GM18520 (cell line): ENCODE measurements around the gene PTPRK.

Experiments used
- ATAC-seq: cut with Tn5 transposase; IDR thresholded peaks from one replicate; pipeline ENCODE4 v1.9.1; 2021; ENCODE audit not compliant: unreplicated experiment

PTPRK gene

DNA sequence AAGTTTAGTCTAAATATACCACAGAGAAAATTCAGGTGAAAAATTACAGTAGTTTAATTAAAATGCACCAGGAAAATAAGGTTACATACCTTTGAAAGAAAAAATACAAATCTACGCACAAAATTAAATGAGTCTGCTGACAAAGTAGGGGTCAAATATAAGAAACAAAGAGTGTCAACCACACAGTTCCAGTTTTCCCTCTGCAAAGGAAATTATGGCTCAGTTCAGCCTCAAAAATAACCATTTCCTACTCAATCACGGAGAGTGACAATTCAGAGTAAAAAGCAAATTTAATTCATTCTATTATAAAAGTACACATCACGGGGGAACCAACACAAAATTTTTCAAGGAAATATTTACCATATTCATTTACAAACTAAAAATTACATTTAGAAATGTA lies 124.8 kb downstream of the PTPRK start:
- no peak for ATAC-seq

DNA sequence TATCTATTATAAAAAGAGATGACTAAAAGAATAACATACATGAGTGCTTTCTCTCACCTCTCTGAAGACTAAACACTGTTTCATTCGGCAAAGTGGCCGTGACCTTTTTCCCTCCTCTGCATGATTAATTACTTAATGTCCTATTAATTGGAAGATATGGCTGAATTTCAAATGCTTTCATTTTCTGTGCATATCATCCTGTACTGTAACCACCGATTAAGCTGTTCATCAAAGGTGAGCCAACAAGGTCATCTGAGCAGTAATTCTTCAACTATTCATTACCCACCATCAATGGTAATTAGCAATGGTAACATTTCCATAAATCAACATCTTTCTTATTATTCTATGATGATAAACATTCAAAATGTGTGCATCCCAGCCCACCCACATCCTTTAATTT lies 125.2 kb downstream of the PTPRK start:
- ATAC-seq: no peak

DNA sequence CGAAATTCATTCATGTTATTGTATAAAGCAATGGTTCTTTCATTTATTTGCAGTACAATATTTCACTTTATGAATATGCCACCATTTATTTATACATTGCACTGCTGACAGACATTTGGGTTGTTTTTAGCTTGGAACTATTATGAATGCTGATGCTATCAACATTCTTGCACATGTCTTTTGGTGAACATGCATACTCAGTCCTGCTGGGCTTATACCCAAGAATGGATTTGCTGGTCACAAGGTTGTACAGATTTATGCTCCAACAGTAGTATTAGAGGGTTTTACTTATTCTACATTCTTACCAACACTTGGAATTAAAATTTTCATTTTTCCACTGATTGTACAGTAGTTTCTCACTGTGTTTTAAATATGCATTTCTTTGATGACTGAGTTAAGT lies 126.2 kb downstream of the PTPRK start:
- no peak for ATAC-seq

DNA sequence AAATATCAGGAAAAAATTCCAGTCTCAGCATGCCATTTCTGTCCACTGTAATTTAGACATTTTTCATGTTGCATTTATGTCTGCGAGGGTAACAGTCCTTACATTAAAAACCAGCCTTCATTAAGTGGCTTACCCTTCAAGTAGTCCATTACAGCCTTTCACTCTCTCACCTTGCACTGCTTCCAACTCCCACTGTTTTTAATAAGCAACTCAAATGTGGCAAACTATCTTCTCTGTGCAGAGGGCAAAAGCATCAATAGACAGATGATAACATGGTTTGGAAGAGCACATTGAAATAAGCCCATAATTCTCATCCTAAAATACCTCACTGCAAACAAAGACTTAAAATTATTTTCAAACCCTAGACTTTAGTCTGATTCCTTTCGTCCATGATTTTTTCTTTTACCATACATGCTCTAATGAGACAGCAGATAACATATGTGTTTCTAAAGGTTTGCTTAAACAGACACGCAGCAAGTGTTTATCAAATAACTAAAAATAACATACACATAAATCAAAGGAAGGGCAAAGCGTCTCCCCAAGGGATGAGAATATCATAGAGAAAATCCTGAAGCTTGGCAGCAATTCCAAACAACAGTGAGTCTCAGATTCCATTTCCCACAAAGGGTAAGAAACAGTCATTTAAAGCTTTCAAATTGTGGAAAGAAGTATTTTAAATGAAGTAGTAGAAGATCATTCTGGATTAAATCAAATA lies 130.4 kb downstream of the PTPRK start:
- no peak for ATAC-seq

DNA sequence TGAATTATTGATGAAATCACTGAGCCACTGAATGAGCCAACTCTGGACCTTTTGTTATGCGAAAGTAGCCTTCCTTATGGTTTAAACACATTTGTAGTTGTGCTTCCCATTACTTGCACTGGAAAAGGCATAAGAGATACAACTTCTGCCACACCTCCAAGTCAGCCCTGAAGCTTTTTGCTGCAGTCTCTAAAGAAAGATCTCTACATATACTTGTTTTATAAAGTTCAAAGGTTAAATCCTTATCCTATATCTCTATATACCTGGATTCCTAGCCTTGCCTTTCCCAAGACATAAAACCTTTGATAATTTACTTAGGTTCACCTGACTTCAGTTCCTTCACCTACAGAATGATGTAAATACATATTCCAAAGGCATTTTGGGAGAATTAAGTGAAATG lies 132.0 kb downstream of the PTPRK start:
- ATAC-seq: no peak

DNA sequence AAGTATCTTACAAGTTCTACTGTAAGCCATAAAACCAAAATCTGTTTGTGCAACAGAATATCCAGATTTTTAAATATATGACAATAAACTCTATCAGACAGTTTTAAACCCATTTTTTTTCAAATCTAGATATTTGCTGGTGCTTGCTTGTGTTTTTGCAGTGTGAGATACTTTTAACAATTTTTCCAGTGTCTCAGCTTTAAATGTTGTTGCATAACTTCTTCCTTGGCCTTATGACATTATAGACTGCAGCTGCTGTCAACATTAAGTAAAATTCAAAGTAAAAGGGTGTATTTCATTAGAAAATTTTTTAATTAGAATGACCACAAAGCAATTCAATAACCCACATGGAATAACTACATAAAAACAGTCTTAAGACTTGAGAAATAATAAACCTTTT lies 139.5 kb downstream of the PTPRK start:
- ATAC-seq: no peak

DNA sequence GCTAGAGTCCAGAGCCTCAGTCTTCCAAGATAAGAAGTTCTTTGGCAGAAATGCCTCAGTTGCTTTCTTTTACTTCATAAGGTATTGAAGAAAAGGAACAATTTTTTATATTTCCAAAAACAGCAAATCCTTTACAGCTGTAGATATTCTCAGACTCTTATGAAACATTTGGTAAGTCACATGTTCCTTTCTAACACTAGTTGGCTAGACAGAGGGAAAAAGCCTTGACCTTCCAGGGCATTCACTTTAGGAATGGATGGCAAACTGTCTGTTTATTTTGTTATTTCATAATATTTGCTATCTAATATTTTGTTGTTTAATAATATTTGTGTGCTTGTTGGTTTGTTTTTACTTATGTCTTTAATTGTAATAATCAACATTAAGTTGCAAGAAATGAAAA lies 140.8 kb downstream of the PTPRK start:
- no peak for ATAC-seq

DNA sequence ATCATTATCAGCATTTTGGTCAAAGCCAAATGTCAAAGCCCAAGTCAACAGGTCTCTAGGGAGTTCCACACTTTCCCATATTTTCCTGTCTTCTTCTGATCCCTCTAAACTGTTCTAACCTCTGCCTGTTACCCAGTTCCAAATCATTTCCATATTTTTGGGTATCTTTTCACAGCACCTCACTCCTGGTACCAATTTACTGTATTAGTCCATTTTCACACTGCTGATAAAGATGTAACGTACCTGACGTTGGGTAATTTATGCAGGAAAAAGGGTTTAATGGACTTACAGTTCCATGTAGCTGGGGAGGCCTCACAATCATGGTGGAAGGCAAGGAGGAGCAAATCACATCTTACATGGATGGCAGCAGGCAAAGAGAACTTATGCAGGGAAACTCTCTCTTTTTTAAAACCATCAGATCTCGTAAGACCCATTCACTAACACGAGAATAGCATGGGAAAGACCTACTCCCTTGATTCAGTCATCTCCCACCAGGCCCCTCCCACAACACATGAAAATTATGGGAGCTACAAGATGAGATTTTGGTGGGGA lies 143.4 kb downstream of the PTPRK start:
- no peak for ATAC-seq

DNA sequence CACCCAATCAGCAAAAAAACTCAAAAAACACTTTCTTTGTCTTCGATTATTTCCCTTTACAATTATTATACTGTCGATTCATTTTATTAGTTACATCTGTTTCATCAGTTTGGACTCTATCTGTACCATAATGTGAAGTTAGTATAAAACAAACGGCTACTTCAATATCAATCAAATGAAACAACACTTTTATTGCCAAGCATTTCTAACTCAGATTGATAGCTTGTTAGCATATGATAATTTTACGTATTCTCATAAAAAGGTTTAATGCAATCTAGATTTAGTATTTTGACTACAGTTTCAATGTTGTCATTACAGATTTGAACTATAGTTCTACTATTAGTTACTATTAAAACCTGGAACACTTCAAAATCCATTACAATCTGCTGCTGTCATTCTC lies 149.3 kb downstream of the PTPRK start:
- ATAC-seq: no peak

DNA sequence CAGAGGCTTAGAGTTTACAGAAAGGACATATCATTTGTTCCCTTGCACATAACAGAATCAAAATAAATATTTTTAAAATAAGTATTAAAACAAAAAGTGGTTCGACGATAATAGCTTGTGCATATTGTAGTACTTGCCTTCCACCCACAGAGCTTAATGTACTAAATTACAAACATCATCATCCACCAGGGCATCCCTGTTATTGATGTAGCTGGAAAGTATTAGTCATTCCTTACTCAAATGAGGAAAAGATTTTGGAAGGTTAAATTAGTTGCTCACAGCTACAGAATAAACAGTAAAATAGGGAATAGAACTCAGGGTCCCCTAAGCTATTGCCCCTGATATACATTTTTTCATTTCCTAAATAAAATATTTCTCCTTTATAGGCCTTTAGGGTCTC lies 150.3 kb downstream of the PTPRK start:
- ATAC-seq: no peak

DNA sequence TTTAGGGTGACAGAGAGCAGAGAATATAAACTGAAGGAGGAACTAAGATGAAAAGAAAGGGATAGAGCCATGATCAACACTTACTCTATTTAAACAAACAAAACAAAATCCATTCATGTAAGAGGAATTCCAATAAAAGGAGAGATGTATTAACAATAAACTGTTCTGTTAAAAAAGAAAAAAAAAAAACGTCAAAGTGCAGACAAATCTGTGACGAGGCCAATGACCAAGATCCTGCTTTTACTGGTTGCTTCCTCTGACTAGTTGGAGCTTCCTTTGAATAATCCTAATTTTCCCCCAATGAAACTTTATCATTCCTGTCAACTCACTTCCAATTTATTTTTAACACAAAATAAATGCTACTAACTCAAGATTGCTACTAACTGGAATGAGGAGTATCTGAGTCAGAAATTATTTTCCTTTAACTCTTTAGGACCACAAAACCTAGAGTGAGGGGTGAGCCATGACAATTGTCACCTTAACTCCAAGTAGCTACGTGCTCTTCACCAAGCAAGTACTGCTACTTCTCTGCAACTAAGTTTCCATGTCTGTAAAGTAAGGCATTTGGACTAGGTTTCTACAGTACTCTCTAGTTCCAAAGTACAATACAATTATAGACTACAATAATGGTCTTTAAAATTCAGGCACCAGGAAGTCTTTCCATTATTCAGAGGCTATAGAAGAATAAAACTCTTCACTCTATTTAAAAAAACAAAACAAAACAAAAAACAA lies 152.0 kb downstream of the PTPRK start:
- ATAC-seq: no peak

DNA sequence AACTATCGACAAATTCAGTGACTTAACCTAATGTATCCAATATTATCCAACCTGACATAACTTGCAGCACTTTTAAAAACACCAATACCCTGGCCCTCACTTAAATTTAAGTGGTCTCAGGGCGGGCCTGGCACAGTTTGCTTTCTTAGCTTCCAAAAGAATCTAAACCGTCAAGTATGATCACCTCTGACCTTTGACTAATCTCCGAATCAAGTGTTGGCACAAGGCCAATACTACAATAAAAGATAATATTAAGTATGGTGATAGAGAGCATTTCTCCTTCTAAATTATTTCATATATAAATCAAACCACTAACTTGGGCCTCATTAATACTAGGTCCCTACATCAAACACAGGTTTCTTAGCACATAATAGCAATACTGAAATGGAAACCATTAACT lies 153.0 kb downstream of the PTPRK start:
- no peak for ATAC-seq

DNA sequence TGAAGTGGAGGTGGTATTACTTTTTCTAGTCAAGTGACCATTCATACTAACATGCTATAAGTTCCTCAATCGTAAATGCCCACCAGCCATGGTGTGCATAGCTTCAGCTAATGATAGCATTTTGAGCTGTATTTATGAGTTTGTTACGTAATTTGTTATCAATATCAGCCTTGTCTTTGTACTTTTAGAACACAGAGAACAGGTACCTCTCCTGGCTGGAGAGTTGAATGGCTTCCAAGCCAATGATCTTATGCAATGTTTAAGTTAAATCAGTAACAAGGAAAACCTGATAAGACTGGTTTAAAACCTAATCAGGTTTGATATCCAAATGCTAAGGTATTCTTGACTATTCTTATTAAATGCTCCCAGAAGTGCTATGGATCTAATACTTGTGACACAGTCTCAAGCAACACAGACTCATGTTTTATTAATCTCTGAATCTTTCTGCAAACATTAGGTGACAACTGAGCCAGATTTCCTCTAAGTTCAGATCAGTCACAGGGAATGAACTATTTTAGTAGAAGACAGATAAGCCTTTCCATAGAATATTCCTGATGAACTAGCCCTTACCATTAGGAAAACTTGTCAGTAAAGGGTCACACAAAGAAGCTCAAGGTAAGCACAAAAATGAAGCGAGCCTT lies 154.8 kb downstream of the PTPRK start:
- no peak for ATAC-seq

DNA sequence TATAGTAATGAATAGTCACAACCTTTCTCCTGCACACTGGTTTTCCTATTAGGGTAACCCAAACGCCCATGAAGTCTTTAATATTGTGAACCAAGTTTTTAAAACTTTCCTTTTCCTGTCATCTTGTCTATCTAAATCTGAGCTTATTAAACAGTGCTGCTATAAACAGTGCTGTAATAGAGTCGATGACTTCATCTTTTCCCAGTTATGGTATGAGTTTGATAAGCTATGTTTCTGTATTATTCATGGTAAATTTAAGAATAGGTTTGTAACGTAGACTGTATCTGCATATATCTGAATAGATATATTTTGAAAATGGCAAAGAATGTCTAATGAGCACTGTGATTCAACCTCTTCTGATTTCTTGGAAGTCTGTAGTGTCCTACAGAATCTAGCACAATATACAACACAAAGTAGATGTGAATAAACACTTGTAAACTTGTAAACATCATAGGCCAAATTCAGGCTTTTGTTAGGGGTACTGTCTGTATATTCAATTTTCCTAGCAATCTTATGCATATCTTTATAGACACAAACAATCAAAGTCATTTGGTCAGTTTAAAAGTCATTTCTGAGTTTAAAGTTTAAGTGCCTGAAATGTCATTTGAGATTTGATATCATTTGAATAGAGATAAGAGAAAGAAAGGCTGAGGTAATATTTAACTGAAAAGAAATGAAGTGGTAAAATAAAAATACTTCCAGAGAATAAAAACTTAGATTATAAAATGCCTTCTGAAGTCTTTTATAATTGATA lies 155.5 kb downstream of the PTPRK start:
- no peak for ATAC-seq

DNA sequence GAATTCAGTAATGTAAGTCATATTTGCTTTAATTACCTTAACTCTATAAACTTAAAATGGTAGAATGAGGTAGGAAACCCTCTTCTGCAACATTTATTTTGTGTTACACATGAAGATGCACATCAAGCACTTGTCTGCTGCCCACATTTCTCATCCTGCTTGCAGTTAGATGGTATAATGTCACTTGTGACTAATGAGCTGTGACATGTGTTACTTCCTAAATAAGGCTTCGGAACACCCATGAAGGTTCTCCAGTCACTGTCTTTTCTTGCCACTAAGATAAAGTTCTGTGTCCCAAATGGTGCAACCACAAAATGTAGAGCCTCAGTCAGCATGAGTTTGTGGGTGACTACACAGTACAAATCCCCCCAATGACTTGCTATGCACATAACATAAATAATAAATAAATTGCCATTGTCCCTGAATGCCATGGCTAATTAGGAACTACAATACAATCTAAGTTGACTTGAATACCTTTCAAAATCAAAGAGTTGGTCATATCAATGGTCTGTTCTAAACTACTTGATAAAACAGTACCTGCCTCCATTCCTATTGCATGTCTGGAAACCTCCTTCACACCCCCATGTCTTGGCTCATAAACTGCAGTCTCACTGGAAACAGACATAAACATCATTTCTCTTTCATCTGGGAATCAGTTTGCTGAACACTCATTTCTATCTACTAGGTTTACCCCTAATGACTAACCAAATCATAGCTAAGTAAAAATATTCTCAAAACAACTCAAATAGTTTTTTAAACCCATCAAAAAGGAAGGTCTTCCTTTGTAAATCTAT lies 157.2 kb downstream of the PTPRK start:
- ATAC-seq: no peak

DNA sequence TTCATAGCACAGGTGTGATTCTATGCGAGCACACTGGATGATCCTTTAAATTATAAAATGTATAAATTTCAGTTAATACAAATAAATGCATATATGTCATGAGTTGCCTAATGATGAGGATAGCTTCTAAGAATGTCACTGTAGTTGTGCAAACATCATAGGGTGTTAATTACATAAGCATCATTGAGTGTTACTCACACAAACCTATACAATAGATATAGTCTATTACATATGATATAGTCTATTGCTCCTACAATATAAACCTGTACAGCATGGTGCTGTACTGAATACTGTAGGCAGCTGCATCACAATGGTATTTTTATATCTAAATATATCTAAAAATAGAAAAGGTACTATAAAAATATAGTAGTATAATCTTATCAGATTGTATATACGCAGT lies 159.0 kb downstream of the PTPRK start:
- no peak for ATAC-seq

DNA sequence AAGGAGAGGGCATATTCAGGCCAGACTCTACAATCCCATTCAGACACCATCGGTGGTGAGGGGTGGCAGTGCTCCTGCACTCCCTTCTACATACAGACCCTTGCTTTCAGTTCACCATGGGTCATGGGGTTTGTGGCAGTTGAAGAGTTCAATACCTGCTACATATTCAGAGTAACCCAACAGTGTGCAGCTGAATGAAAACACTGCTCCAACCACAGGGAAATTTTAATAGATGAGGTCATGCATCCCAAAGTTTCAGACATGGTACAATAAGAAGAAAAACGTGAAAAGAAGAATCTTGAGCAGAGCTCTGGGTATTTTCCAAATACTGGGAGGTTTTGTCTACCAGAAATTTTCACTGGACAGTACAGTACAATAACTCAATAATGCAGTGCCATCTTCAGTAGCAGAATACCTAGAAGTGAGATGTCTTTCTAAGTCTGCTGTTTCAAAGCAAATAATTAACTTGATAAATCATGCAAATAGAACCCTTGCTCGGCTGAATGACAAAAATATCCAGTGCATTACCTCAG lies 162.1 kb downstream of the PTPRK start:
- no peak for ATAC-seq

DNA sequence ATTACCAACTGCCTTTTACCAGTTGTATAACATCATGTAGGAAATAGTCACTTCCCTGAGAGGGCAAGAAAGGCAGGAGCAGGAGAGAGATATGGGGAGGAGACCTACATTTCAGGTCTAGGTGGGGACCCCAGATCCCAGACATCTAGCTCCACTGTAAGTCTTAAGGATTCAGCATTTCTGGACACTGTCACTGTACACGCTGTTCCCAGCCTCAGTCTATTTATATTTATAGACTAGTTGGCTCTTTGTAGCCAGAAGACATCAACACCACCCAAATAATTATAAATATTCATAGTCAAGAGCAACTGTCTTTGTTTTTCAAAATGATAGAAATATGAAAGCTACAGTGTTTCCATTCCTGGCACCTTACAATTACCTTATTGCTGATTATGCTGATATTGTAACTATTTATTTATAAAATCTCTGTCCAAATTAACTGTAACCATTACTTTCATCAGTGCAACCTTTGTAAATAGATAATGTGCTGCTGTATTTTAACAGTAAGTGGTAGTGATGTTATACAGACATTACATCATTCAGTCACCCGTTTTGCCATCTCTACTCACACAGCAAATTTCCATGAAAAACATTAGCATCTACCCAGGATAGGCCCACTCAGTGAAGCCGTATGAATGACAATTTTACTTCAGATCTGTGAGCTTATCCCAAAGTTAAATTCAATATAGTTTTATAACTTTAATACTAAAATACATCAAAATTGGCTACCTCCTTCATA lies 162.8 kb downstream of the PTPRK start:
- no peak for ATAC-seq

DNA sequence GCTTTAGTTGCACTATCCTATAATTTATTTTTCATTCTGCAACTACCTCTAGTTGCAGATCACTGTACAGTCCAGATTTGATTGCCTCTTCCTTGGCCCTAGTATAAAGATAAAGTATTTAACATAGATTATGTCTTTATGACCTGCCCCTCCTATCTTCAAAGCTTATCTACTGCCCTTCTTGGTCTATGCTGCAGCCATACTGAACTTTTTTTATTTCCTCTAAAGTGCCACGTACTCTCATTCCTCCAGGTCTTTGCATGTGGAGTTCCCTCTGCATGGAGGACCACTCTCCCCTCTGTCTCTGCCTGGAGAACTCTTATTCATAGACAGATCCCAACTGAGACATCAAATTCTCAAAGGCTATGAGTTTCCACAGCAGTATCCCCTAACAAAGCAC lies 168.0 kb downstream of the PTPRK start:
- ATAC-seq: no peak

DNA sequence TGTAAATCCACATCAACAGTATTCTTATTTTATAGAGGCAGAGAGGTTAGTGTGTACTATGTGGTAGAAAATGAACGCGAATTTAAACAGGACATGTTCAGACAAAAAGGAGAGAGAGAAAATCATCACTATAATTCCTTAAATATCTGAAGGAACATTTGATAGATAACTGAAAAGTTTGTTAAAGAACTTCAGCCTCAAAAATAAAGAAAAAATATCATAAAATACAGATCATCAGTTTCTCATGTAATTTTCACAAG lies 169.2 kb downstream of the PTPRK start:
- ATAC-seq: no peak
